Smooth muscle cell of the brain vasculature (primary cell): ENCODE results near the gene POLDIP2.

Experiments used
- DNase-seq: peaks from one replicate; pipeline ENCODE4 v3.0.0-alpha.2; 2012; ENCODE audit warnings: low read depth, low spot score

Gene POLDIP2

GRCh38 chr17:28317099-28317965 is 40.0 kb downstream of the POLDIP2 start:
- DNase-seq, result no peak

- DNase-seq, result no peak
Measured at GRCh38 chr17:28315846-28316705, 41.3 kb downstream of the POLDIP2 start.

- no peak for DNase-seq
Measured at GRCh38 chr17:28313841-28314240, 43.5 kb downstream of the POLDIP2 start.

- no peak for DNase-seq
Measured at GRCh38 chr17:28306954-28307401, 50.3 kb downstream of the POLDIP2 start.

- no peak for DNase-seq
Measured at GRCh38 chr17:28298449-28298848, 58.9 kb downstream of the POLDIP2 start.
